NOMO-1 treated with DMSO at 0.1 percent for 48 hours (cell line): ENCODE measurements around the gene METTL8.
"Not testable (repeated sequence)": the region's sequence is repeated elsewhere in the genome, so short reads cannot be mapped to it uniquely, and the experiment has no call there.

Source experiments
- DNase-seq: peaks from one replicate; lab custom pipeline; 2025; ENCODE audit not compliant: unreplicated experiment; lab: John Stamatoyannopoulos, UW

The METTL8 gene

DNA sequence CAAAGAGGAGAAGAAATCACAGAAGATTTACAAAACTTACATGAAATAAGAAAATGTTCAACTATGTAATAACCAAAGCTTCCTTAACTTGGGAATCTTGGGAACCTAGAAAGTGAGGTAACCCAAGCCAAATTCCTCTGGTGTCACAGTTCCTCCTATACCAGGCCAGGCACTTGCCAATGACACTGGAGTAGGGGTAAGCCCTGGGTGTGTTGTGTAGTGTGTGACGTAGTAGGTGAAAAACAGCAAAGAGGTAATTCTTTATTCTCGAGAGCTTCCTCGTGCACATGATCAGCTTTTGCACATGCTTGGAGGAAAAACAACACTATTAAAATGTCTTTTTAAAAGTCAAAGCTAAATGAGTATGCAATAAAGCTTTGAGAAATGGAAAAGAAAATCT is 118.0 kb downstream of the METTL8 start:
- DNase-seq = no peak

- DNase-seq = not testable (repeated sequence)
These were observed 121.6 kb downstream of the METTL8 start for GRCh38 chr2:171312182-171312581.

DNA sequence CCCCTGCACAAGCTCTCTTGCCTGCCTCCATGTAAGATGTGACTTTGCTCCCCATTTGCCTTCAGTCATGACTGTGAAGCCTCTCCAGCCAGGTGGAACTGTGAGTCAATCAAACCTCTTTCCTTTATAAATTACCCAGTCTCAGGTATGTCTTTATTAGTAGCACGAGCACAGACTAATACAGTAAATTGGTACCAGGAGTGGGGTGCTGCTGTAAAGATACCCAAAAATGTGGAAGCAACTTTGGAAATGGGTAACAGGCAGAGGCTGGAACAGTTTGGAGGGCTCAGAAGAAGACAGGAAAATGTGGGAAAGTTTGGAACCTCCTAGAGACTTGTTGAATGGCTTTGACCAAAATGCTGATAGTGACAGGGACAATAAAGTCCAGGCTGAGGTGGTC is 122.2 kb downstream of the METTL8 start:
- DNase-seq = not testable (repeated sequence)

DNA sequence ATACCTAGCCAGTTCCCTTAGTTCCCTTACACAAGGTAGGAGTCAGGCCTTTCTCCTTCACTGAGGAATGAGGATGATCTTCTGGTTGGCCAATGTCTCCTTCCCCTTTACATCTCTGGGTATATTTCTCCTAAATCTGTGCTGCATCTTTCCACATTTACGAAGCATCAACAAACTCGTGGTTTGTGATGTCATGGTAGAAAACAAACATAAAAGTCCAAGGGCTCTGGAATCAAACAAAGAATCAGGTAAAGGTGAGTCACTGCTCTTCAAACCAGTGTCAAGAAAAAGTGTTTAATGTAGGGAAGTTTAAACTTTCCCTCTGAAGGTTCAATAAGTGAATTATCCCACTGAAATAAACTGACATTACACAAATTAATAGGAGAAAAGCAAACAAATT is 122.9 kb downstream of the METTL8 start:
- DNase-seq = no peak

DNA sequence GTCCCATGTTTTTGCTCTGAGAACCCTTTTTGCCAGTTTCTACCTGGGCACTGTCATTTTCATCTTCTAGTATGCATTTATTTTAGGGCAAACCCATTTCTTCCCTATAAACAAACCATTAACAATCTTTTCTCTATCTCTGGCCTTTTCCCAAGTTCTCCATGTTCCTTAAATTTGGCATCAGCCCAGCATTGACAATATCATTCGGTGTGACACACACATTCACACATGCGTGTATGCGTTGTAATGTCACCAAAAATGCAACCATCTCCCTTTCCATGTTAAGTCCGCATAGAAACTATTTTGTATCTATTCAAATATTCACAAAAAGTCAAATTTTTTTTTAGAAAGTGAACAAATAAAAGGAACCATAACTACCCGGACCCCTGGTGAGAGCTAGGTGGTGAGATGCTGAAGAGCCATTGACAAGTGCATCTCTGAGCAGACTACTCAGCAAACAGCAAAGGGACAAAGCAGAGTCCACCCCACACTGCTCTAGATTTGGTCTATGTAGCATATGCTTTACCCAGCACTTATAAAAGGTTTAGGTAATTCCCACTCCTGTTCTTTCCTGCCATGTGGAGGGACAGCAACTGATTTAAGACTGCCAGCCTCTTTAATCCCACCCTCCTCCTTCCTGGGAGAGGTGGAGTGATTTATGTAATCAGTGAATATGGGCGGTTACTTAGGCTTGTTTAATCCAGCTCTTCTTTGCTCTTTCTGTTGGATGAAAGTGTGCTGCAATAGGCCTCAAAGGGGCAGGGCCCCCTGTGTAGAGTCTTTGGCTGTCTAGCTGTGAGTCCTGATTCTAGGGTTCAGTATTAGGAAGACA is 124.1 kb downstream of the METTL8 start:
- DNase-seq = no peak

GRCh38 chr2:171308280-171309054 is 125.3 kb downstream of the METTL8 start:
- DNase-seq = no peak

GRCh38 chr2:171307560-171307959 is 126.2 kb downstream of the METTL8 start:
- DNase-seq = no peak

DNA sequence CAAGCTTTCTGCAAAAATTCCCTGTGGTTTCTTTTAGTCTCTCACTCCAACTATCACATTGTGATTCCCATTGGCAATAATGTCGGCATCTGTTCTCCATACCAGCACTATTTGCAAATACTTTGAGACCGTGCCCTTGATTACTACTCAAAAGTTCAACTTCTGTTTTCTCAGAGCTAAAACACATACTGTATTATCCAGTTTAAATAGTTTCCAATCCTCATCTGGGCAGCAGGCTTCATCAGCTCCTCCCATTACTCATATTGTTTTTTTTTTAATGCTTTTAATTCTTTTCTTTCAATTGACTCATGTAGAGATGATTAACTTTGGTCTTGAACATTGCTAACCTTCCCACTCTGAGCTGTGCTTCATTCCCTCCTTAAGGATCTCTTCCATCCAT is 135.8 kb downstream of the METTL8 start:
- DNase-seq = no peak

- no peak for DNase-seq
These were observed 139.2 kb downstream of the METTL8 start for GRCh38 chr2:171294608-171295007.

DNA sequence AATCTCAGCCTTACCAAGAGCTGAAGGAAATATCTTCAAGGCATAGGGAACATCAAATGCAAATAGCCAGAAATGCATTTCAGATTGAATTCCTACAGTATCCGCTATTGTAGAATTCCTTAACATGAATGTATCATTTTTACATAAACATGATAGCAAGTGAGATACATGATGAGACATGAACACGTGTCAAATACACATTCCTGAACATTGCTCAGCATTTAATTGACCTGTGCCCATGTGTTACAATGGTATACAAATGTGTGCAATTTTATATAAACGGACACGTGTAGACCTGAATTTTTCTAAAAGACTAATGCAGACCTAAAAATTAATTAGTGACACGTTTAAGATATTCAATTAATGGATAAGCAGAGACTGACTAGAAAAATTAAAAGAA is 140.1 kb downstream of the METTL8 start:
- DNase-seq = no peak

DNA sequence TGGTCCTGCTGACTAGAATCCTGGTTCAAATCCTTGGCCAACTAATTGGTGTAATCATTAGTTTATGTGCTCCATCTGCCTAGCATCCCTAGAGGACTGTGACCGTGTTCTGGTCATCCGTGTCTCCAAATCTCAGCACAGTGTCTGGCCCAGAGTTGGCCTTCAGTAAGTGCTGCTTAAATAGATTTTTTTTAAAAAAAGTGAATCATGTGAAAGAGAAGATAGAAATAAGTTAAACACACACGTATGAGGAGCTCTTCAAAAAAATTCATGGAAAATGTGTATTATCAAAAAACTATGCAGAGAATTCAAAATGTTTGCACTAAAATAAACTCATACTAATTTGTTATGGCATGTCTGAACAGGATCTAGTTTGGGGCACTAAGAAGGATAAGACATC is 143.8 kb downstream of the METTL8 start:
- no peak for DNase-seq

GRCh38 chr2:171289316-171289715 is 144.5 kb downstream of the METTL8 start:
- no peak for DNase-seq

DNA sequence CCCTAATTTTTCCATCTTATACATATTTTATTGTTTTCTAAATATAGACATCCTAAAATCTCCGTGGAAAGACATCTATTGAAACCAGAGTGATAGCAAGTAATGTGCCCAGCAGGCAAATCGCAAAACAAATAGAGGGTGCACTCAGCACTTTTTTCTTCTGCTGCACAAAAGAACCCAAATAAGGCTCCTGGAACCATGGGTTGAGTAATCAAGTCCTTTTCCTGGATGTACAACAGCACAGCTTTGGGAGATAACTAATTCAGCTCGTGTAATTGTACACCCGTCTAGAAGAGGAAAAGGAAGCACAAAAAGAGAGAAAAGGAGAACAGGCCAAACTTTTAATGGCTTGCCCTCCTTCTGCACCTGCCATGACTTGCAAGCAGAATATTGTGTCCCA is 146.2 kb downstream of the METTL8 start:
- no peak for DNase-seq

DNA sequence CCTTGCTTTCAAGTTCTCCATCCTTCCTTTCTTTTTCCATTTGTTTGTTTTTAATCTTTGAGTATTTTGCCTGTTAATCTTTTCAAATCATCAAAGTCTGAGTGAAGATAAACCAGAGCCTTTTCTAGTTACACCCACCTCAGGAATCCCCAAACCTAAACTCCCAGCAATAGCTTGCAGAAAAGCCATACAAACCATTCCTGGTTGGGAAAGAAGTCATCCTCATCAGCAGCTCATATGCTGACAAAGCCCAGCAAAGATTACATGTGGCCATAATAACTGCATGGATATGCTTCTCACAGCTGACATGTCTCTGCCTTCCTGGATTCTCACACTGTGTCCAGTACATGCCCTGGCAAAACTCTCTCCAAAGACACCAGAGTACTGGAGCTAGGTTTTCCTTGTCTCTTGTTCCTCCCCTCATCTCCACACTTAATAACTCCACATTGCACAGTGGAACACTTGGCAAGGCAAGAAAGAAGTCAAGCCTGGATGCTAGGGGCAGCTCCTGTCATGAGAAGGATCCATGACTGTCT is 146.7 kb downstream of the METTL8 start:
- no peak for DNase-seq

- no peak for DNase-seq
These were observed 152.7 kb downstream of the METTL8 start for GRCh38 chr2:171281110-171281509.

DNA sequence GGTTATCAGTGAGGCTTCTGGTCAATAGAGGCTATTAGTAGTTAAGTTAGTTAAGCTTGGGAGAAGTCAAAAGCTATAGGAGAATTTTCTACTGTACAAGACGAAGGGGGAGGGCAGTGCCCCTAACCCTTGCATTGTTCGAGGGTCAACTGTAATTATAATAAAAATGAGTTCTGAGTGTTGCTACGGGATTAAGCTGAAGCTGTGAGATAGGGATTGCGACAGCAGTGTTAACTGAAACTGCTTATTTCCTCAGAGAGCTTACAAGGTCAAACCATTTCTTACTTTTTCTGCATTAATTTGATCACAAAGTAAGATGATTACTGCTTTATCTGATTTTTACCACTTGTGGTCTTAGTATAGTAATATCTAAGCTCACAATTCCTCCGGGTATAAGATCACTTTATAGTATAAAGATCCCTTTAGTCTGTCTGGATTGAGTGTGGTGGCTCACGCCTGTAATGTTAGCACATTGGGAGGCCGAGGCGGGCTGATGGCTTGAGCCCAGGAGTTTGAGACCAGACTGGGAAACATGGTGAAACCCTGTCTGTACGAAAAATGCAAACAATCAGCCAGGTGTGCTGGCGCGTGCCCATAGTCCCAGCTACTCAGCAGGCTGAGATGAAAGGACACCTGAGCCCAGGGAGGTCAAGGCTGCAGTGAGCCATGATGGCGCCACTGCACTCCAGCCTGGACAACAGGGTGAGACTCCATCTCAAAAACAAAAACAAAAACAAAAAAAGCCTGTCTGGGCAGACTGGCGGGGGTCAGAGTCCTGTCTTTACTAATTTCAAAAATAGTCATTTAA is 153.6 kb downstream of the METTL8 start:
- peak; percentile 61 for DNase-seq

DNA sequence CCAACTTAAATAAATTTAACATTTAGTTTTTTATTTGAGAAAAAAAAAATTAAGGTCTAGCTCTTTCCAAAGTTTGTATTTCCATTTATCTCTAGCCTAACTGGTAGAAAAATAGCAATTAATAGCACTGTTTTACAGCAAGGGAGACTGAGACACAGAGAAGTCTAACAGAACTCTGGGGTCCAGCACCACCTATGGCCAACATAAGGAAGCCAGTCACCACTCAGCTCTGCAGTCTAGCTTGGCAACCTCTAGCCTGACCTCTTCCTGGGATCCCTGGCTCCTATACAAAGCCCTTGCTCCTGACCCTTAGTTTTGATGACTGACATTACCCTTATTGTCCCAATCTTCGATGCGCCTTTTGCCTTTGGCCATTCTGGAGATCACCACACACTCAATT is 159.0 kb downstream of the METTL8 start:
- DNase-seq = no peak

- no peak for DNase-seq
These were observed 161.8 kb downstream of the METTL8 start for GRCh38 chr2:171271971-171272436.

- DNase-seq = no peak
These were observed 162.4 kb downstream of the METTL8 start for GRCh38 chr2:171271386-171271785.

DNA sequence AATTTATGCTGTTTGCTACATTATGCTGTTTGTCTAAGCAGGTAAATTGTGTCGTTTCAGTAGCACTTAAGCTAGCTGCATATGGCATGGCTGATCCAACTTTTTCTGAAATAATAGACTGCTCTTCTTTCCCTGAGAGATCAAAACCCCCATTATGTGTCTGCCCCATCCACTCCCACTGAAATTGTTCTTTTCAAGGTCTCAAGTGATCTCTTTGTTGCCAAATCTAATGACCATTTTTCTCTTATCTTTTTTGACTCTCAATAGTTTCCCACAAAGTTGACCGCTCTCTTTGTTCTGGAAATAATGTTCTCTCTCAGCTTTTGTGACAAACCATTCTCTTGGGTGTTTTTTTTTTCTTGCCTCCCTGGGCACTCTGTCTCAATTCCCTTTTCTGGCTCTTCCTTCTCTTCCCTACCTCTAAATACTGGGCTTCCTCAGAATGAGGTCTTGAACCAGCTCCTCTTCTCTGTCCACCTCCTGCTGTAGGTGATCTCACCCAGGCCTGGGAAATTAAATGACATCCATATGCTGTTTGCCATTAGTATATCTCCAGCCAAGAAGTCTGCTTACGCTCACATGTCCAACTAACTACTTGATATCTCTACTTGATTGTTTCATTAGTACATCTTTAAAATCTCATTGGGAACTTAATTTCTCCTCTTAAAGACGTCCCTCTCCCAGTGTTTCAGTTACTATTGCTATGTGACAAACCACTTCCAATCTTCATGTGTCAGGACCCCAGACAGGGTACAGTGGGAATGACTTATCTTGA is 165.7 kb downstream of the METTL8 start:
- no peak for DNase-seq
